Gastroesophageal sphincter (tissue), 3 donors: ENCODE measurements around the gene MZT2B.
"Not testable (repeated sequence)": the region's sequence is repeated elsewhere in the genome, so short reads cannot be mapped to it uniquely, and the experiment has no call there.

Source experiments
- POLR2A ChIP-seq, 2 donors: fragments of 450-650 bp; IDR thresholded peaks; one replicate each; pipeline ENCODE4 v1.6.1; 2017; ENCODE audit warnings: antibody characterized with exemption in 2 of 2, mild to moderate bottlenecking in 2 of 2, moderate library complexity in 1 of 2
- TF ChIP-seq, protein P1 (sequence below), 4 experiments: fragments of 200-600 bp in 2 of 4; fragments of 450-650 bp in 2 of 4; sonication (generic) in 1 of 4; IDR thresholded peaks; one replicate each; pipeline ENCODE4 v1.5.1; 2017 to 2019; ENCODE audit warnings: antibody characterized with exemption in 4 of 4, mild to moderate bottlenecking in 2 of 4, moderate library complexity in 2 of 4

DNA sequence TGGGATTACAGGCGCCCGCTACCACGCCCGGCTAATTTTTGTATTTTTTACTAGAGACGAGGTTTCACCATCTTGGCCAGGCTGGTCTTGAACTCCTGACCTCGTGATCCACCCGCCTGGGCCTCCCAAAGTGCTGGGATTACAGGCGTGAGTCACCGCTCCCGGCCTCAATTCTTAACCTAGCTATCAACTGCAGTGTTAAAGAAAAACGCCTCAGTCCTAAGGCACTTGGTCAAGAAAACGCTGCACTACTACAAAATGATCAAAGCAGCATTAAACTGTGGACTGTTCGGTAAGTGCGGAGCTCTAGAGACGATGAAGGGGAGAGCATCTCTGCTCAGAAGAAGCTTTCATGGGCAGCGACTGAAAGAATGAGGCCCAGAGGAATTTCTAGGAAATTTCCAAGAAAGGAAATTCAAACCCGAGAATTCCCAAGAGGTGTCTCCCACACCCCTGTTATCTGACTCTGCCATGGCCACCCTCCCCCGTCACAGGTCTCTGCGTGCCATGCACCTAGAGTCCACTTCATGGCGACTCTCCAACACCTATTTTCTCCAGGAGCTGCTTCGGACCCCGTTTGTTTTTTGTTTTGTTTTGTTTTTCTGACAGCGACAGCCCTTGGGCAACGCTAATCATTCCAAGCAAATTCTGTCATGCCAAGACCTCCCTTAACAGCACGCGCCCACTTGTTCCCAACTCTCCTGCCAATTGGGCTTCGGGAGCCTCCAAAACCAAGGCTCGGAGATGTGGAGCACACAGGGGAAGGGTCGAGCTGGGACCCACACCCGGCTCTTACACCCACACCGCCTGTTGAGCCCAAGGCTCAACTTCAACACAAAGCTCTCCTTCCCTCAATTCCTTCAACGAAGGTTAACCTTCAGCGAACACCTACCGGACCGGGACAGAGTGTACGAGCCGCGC, 1.4 kb upstream of the MZT2B start:
- not testable (repeated sequence) for TF ChIP-seq POLR2A (IDR thresholded peaks at IDR 0.05)
- TF ChIP-seq, protein P1, sequence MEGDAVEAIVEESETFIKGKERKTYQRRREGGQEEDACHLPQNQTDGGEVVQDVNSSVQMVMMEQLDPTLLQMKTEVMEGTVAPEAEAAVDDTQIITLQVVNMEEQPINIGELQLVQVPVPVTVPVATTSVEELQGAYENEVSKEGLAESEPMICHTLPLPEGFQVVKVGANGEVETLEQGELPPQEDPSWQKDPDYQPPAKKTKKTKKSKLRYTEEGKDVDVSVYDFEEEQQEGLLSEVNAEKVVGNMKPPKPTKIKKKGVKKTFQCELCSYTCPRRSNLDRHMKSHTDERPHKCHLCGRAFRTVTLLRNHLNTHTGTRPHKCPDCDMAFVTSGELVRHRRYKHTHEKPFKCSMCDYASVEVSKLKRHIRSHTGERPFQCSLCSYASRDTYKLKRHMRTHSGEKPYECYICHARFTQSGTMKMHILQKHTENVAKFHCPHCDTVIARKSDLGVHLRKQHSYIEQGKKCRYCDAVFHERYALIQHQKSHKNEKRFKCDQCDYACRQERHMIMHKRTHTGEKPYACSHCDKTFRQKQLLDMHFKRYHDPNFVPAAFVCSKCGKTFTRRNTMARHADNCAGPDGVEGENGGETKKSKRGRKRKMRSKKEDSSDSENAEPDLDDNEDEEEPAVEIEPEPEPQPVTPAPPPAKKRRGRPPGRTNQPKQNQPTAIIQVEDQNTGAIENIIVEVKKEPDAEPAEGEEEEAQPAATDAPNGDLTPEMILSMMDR (IDR thresholded peaks at IDR 0.05) = not testable (repeated sequence)
